ENCODE data around the gene SLC27A6. TPM values are rescaled to one million over a fixed set of nuclear protein-coding genes. Genes with fewer than 3 reads are reported as not detected.

SLC27A6 gene
- total and polyA plus RNA-seq, 2 donors (not counting 1 experiment from before 2014, with no cell fraction given), result 0.08 to 0.17 TPM

DNA sequence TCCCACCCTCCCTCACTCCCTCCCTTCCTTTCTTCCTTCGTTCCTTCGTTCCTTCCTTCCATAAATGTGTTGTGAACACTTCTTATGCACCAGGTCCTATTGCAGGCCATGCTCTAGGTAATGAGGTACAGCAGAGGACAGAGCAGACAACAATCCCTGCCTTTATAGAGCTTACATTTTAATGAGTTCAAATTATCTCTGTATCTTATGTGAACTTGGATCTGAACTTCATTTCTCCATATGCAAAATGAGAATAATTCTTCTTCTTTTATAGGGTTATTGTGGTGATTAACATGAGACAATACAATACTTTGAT, 37.2 kb downstream of the SLC27A6 start:
- no peaks in the 10 kb centered on the region for H3K79me2 ChIP-seq (ENCODE audit: control insufficient read depth, insufficient read depth, low read length)
- no peak overlapping the region for H3K27ac ChIP-seq (ENCODE audit: insufficient read depth, low read length)
- H3K36me3 ChIP-seq (ENCODE audit: control insufficient read depth, insufficient read depth, low read length), result no peaks in the 10 kb centered on the region
- no peak for DNase-seq (ENCODE audit: low read depth in 2 of 2)
- H3K9me3 ChIP-seq (ENCODE audit: control insufficient read depth, insufficient read depth, low read depth, low read length), result no peaks in the 10 kb centered on the region
- no peak overlapping the region for H3K9ac ChIP-seq (ENCODE audit: insufficient read depth, low read length)
- no peak overlapping the region for H3K4me3 ChIP-seq (replicated peaks in 1 of 4; ENCODE audit: control extremely low read depth in 1 of 4, insufficient read depth in 1 of 4, low read depth in 3 of 4, low read length in 4 of 4)
- H3K4me1 ChIP-seq (ENCODE audit: control insufficient read depth, extremely low read depth, insufficient read depth, low read length), result no peaks in the 10 kb centered on the region
- TF ChIP-seq EZH2 (IDR thresholded peaks at IDR 0.05; ENCODE audit: low read length, missing control alignments), result no peak
- TF ChIP-seq, protein P1, sequence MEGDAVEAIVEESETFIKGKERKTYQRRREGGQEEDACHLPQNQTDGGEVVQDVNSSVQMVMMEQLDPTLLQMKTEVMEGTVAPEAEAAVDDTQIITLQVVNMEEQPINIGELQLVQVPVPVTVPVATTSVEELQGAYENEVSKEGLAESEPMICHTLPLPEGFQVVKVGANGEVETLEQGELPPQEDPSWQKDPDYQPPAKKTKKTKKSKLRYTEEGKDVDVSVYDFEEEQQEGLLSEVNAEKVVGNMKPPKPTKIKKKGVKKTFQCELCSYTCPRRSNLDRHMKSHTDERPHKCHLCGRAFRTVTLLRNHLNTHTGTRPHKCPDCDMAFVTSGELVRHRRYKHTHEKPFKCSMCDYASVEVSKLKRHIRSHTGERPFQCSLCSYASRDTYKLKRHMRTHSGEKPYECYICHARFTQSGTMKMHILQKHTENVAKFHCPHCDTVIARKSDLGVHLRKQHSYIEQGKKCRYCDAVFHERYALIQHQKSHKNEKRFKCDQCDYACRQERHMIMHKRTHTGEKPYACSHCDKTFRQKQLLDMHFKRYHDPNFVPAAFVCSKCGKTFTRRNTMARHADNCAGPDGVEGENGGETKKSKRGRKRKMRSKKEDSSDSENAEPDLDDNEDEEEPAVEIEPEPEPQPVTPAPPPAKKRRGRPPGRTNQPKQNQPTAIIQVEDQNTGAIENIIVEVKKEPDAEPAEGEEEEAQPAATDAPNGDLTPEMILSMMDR (conservative IDR thresholded peaks at IDR 0.05 in 1 of 2, IDR thresholded peaks at IDR 0.05 in 1 of 2; ENCODE audit: low read depth in 1 of 2, low read length in 2 of 2), result no peak
- H2AFZ ChIP-seq (ENCODE audit: low read length), result no peak overlapping the region
- H3K27me3 ChIP-seq (ENCODE audit: control insufficient read depth, insufficient read depth, low read length), result no peaks in the 10 kb centered on the region
- no peaks in the 10 kb centered on the region for H4K20me1 ChIP-seq (ENCODE audit: control insufficient read depth, extremely low read depth, insufficient read depth, low read length)
- no peak overlapping the region for H3K4me2 ChIP-seq (ENCODE audit: extremely low read depth, insufficient read depth, low read length)

DNA sequence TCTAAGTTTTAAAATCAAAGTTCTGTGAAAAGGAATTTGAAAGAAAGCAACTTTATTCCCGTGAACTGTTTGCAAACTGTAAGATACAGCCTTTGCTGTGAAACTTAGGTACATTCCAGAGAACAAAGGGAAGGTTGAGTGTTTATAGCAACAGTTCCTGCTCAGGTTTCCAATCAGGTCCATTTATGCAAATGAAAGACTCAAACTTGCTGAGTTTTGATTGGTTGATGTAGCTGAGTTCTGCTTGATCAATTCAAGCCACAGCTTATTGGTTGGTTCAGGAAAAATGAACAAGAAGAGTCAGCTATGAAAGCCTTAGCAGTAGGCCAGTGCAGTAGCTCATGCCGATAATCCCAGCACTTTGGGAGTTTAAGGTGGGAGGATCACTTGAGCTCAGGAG, 37.9 kb downstream of the SLC27A6 start:
- no peaks in the 10 kb centered on the region for H3K4me1 ChIP-seq (ENCODE audit: control insufficient read depth, extremely low read depth, insufficient read depth, low read length)
- H4K20me1 ChIP-seq (ENCODE audit: control insufficient read depth, extremely low read depth, insufficient read depth, low read length), result no peaks in the 10 kb centered on the region
- TF ChIP-seq EZH2 (IDR thresholded peaks at IDR 0.05; ENCODE audit: low read length, missing control alignments), result no peak
- TF ChIP-seq, protein P1 (conservative IDR thresholded peaks at IDR 0.05 in 1 of 2, IDR thresholded peaks at IDR 0.05 in 1 of 2; ENCODE audit: low read depth in 1 of 2, low read length in 2 of 2), result no peak
- H3K9me3 ChIP-seq (ENCODE audit: control insufficient read depth, insufficient read depth, low read depth, low read length), result no peaks in the 10 kb centered on the region
- H3K27me3 ChIP-seq (ENCODE audit: control insufficient read depth, insufficient read depth, low read length), result no peaks in the 10 kb centered on the region
- H3K4me3 ChIP-seq (replicated peaks in 1 of 4; ENCODE audit: control extremely low read depth in 1 of 4, insufficient read depth in 1 of 4, low read depth in 3 of 4, low read length in 4 of 4), result no peak overlapping the region
- no peak overlapping the region for H3K4me2 ChIP-seq (ENCODE audit: extremely low read depth, insufficient read depth, low read length)
- no peaks in the 10 kb centered on the region for H3K79me2 ChIP-seq (ENCODE audit: control insufficient read depth, insufficient read depth, low read length)
- H3K36me3 ChIP-seq (ENCODE audit: control insufficient read depth, insufficient read depth, low read length), result no peaks in the 10 kb centered on the region
- H3K27ac ChIP-seq (ENCODE audit: insufficient read depth, low read length), result no peak overlapping the region
- no peak overlapping the region for H2AFZ ChIP-seq (ENCODE audit: low read length)
- H3K9ac ChIP-seq (ENCODE audit: insufficient read depth, low read length), result no peak overlapping the region
- DNase-seq (ENCODE audit: low read depth in 2 of 2), result peak in 1 of 2 donors; percentile 3

DNA sequence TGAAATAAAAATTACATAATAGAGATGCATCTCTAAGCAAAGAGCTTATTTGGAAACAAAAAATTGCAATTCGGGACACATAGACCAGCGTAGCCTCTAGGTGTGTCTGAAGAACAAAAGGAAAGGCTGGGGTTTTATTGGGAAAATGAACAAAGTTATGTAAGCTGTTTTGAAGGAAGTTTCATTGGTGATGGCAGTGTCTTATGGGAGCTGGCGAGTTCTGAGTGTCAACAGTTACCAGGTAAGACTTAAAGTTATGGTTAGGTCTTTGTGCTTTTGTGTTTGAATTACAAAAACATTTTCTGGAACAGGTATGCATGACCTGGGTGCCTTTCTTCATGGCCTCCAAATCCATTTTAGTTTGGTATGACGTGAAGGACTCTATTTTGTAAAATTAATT, 48.9 kb downstream of the SLC27A6 start:
- Histone ChIP-seq H3K9ac (ENCODE audit: insufficient read depth, low read length) (no peak overlapping the region), H3K27ac (ENCODE audit: insufficient read depth, low read length) (no peak overlapping the region), H3K4me1 (ENCODE audit: control insufficient read depth, extremely low read depth, insufficient read depth, low read length) (no peaks in the 10 kb centered on the region), H3K27me3 (ENCODE audit: control insufficient read depth, insufficient read depth, low read length) (no peaks in the 10 kb centered on the region), H3K4me2 (ENCODE audit: extremely low read depth, insufficient read depth, low read length) (no peak overlapping the region), H3K4me3 (replicated peaks in 1 of 4; ENCODE audit: control extremely low read depth in 1 of 4, insufficient read depth in 1 of 4, low read depth in 3 of 4, low read length in 4 of 4) (no peak overlapping the region), H4K20me1 (ENCODE audit: control insufficient read depth, extremely low read depth, insufficient read depth, low read length) (no peaks in the 10 kb centered on the region), H3K79me2 (ENCODE audit: control insufficient read depth, insufficient read depth, low read length) (no peaks in the 10 kb centered on the region), H2AFZ (ENCODE audit: low read length) (no peak overlapping the region), H3K9me3 (ENCODE audit: control insufficient read depth, insufficient read depth, low read depth, low read length) (no peaks in the 10 kb centered on the region), H3K36me3 (ENCODE audit: control insufficient read depth, insufficient read depth, low read length) (no peaks in the 10 kb centered on the region)
- DNase-seq (ENCODE audit: low read depth in 2 of 2), result no peak
- TF ChIP-seq EZH2 (IDR thresholded peaks at IDR 0.05; ENCODE audit: low read length, missing control alignments), result no peak
- TF ChIP-seq, protein P1 (conservative IDR thresholded peaks at IDR 0.05 in 1 of 2, IDR thresholded peaks at IDR 0.05 in 1 of 2; ENCODE audit: low read depth in 1 of 2, low read length in 2 of 2), result no peak

Measured in fibroblast of lung (primary cell).